K562 (cell line): ENCODE results near the gene RFNG. TPM values are rescaled to one million over a fixed set of nuclear protein-coding genes. Genes with fewer than 3 reads are reported as not detected.
A peak's percentile ranks its signal among the peaks of the same experiment; 100 is the strongest.

Source experiments
- CHD4 ChIP-seq: fragments of 200-600 bp; sonication (generic); IDR thresholded peaks from 3 replicates; pipeline ENCODE4 v1.6.1; 2012; ENCODE audit warnings: low read depth, mild to moderate bottlenecking, mixed read lengths, low read length, inconsistent platforms; ENCODE audit not compliant: insufficient read depth, insufficient replicate concordance, poor library complexity, severe bottlenecking
- CREB5 ChIP-seq: fragments of 250-450 bp; sonication (Bioruptor Pico); IDR thresholded peaks from 2 replicates; pipeline ENCODE4 v1.5.0; 2020; ENCODE audit warnings: mild to moderate bottlenecking
- CXXC5 ChIP-seq: fragments of 250-450 bp; sonication (Bioruptor Pico); IDR thresholded peaks from 2 replicates; pipeline ENCODE4 v1.8.0; 2022; ENCODE audit warnings: inconsistent platforms, mild to moderate bottlenecking, moderate library complexity
- DMBX1 ChIP-seq: fragments of 250-450 bp; sonication (Bioruptor Pico); IDR thresholded peaks from 2 replicates; pipeline ENCODE4 v1.8.0; 2022; ENCODE audit warnings: inconsistent platforms, mild to moderate bottlenecking, moderate library complexity, borderline replicate concordance
- ETS2 ChIP-seq: IDR thresholded peaks from 2 replicates; pipeline ENCODE4 v1.6.1; 2016; ENCODE audit warnings: borderline replicate concordance, missing genetic modification characterization, mild to moderate bottlenecking, moderate library complexity, missing compliant biosample characterization; ENCODE audit not compliant: poor library complexity, severe bottlenecking
- GABPB1 ChIP-seq: sonication (generic); formaldehyde crosslinking; IDR thresholded peaks from 2 replicates; pipeline ENCODE4 v1.8.0; 2022; ENCODE audit warnings: mild to moderate bottlenecking, missing genetic modification reagents
- GATAD2A ChIP-seq: fragments of 450-650 bp; IDR thresholded peaks from 2 replicates; pipeline ENCODE4 v1.6.1; 2017
- IRF2 ChIP-seq: sonication (generic); formaldehyde crosslinking; IDR thresholded peaks from 2 replicates; pipeline ENCODE4 v1.8.1; 2022; ENCODE audit warnings: mild to moderate bottlenecking, missing genetic modification reagents
- LEF1 ChIP-seq: fragments of 450-650 bp; IDR thresholded peaks from 2 replicates; pipeline ENCODE4 v1.6.1; 2016; ENCODE audit warnings: mild to moderate bottlenecking
- NCOA1 ChIP-seq: fragments of 450-650 bp; IDR thresholded peaks from 2 replicates; pipeline ENCODE4 v1.6.1; 2016; ENCODE audit warnings: low read depth
- RBFOX2 ChIP-seq: fragments of 200-400 bp; formaldehyde crosslinking; IDR thresholded peaks from 2 replicates; pipeline ENCODE4 v1.6.1; 2017; ENCODE audit warnings: low read depth, mild to moderate bottlenecking, low read length, moderate library complexity
- RBM25 ChIP-seq: fragments of 200-400 bp; formaldehyde crosslinking; IDR thresholded peaks from 2 replicates; pipeline ENCODE4 v1.6.1; 2018; ENCODE audit warnings: low read length, low read depth, moderate library complexity; ENCODE audit not compliant: severe bottlenecking
- RBM39 ChIP-seq: fragments of 200-400 bp; formaldehyde crosslinking; optimal IDR thresholded peaks from 2 replicates; pipeline ENCODE3; 2018; ENCODE audit warnings: low read depth, low read length
- SLC30A9 ChIP-seq: fragments of 250-450 bp; sonication (Bioruptor Pico); IDR thresholded peaks from 2 replicates; pipeline ENCODE4 v1.8.0; 2022; ENCODE audit warnings: mild to moderate bottlenecking, moderate library complexity
- THRB ChIP-seq: fragments of 450-650 bp; formaldehyde crosslinking; conservative IDR thresholded peaks from 2 replicates; pipeline ENCODE4 v1.4.0; 2022; ENCODE audit warnings: mild to moderate bottlenecking, missing genetic modification characterization
- TRIM28 ChIP-seq: fragments of 450-650 bp; IDR thresholded peaks from 2 replicates; pipeline ENCODE4 v1.6.1; 2017
- UBTF ChIP-seq, 2 experiments: IDR thresholded peaks; 2 replicates each; pipeline ENCODE4 v1.6.1; 2012; ENCODE audit warnings: improper control_type of control experiment in 2 of 2, low read depth in 2 of 2, low read length in 2 of 2, borderline replicate concordance in 1 of 2
- ZHX1 ChIP-seq: fragments of 150-350 bp; conservative IDR thresholded peaks from 2 replicates; pipeline ENCODE4 v1.6.1; 2014; ENCODE audit warnings: low read length
- ZNF431 ChIP-seq: sonication (generic); formaldehyde crosslinking; IDR thresholded peaks from 2 replicates; pipeline ENCODE4 v1.8.0; 2022; ENCODE audit warnings: mild to moderate bottlenecking, missing genetic modification reagents
- ZNF79 ChIP-seq: fragments of 250-450 bp; sonication (Bioruptor Pico); IDR thresholded peaks from 2 replicates; pipeline ENCODE4 v1.4.0; 2020; ENCODE audit warnings: low read depth, mild to moderate bottlenecking, moderate library complexity
- polyA plus RNA-seq, 8 experiments: library from polyadenylated mRNA; depleted of rRNA in 4 of 8; stranded (reverse) in 5 of 8; unstranded in 3 of 8; fragments of >200 nt; fragmentation: Nextera tagmentation in 2 of 8; fragmentation: Illumina TruSeq in 1 of 8; extraction: Ambion mirVana in 2 of 8; extraction: Trizol in 1 of 8; gene quantifications; 2 replicates each; pipeline versions ENCODE4 v1.2.1 to v1.2.3, GENCODE V29; 2011 to 2014; ENCODE audit warnings: inconsistent platforms in 1 of 8, missing spikeins in 1 of 8
- total RNA-seq, 7 experiments: library from RNA; depleted of rRNA in 6 of 7; stranded (reverse); fragments of >200 nt in 6 of 7; fragmentation: Illumina TruSeq in 2 of 7; extraction: Trizol in 2 of 7; gene quantifications; 2 replicates each; pipeline versions ENCODE4 v1.2.1 to v1.2.3, GENCODE V29; 2011 to 2021; ENCODE audit warnings: low replicate concordance in 1 of 7

RFNG gene
- total and polyA plus RNA-seq, 9 of the 15 experiments (the other 6 are each of a cell fraction or from before 2014, with no cell fraction given) = 0.32 to 32.8 (median 9.5) TPM

GRCh38 chr17:82037092-82037888 lies 14.3 kb downstream of the RFNG start, which contains the start of gene DCXR (continued):
- no peak for TF ChIP-seq RBM39
- no peak for TF ChIP-seq THRB (CRISPR knock-in tag)
- TF ChIP-seq RBFOX2 = peak; percentile 99
- no peak for TF ChIP-seq ZHX1
- TF ChIP-seq LEF1 = peak; percentile 31; the same call in 1 of the 2 replicates
- no peak for TF ChIP-seq TRIM28
- no peak for TF ChIP-seq RBM25
- no peak for TF ChIP-seq CHD4
- TF ChIP-seq GATAD2A = peak; percentile 83; the same call in 1 of the 2 replicates
- no peak for TF ChIP-seq DMBX1
- no peak; the same call in none of the 2 replicates for TF ChIP-seq ZNF431 (CRISPR knock-in tag)
- TF ChIP-seq CXXC5 = peak; percentile 86
- peak; percentile 37; the same call in 1 of the 2 replicates for TF ChIP-seq NCOA1
- no peak for TF ChIP-seq CREB5 (CRISPR knock-in tag)
- TF ChIP-seq SLC30A9 (CRISPR knock-in tag) = no peak
- no peak for TF ChIP-seq ZNF79 (CRISPR knock-in tag)
- TF ChIP-seq ETS2 = no peak
- 0 out of 2 replicates have a peak, but pooled peaks have one; percentile 47 for TF ChIP-seq IRF2 (CRISPR knock-in tag)
- TF ChIP-seq UBTF (IDR thresholded peaks at IDR 0.05; ENCODE audit: borderline replicate concordance in 1 of 2, low read depth in 2 of 2, low read length in 2 of 2) = peak; percentile 32 to 39; a peak in 1 of 4 replicates
- peak; percentile 85 for TF ChIP-seq GABPB1 (CRISPR knock-in tag)
